GM18498 (cell line): ENCODE measurements around the gene PTPRA.
A peak's percentile ranks its signal among the peaks of the same experiment; 100 is the strongest.

Experiments used
- ATAC-seq: cut with Tn5 transposase; IDR thresholded peaks from one replicate; pipeline ENCODE4 v1.9.1; 2021; ENCODE audit warnings: mild to moderate bottlenecking, moderate library complexity; ENCODE audit not compliant: unreplicated experiment

PTPRA gene

GRCh38 chr20:2851086-2851485 lies 22.2 kb upstream of the PTPRA start:
- ATAC-seq = no peak

GRCh38 chr20:2858591-2858990 lies 14.7 kb upstream of the PTPRA start:
- no peak for ATAC-seq

- no peak for ATAC-seq
Measured at GRCh38 chr20:2859330-2860121, 13.8 kb upstream of the PTPRA start.

- ATAC-seq = no peak
Measured at GRCh38 chr20:2864626-2865025, 8.7 kb upstream of the PTPRA start.

- ATAC-seq = no peak
Measured at GRCh38 chr20:2865101-2865500, 8.2 kb upstream of the PTPRA start.

GRCh38 chr20:2865630-2866029 lies 7.7 kb upstream of the PTPRA start:
- no peak for ATAC-seq

- no peak for ATAC-seq
Measured at GRCh38 chr20:2866236-2866635, 7.0 kb upstream of the PTPRA start.

- ATAC-seq = no peak
Measured at GRCh38 chr20:2867081-2867864, 6.0 kb upstream of the PTPRA start.

- ATAC-seq = no peak
Measured at GRCh38 chr20:2869381-2869780, 3.9 kb upstream of the PTPRA start.

GRCh38 chr20:2871111-2871465 lies 2.2 kb upstream of the PTPRA start:
- no peak for ATAC-seq

GRCh38 chr20:2871661-2872458 lies 1.4 kb upstream of the PTPRA start:
- no peak for ATAC-seq

- peak; percentile 21 for ATAC-seq
Measured at GRCh38 chr20:2872459-2873009, 747 bp upstream of the PTPRA start.

GRCh38 chr20:2873747-2874041 lies 413 bp downstream of the PTPRA start:
- no peak for ATAC-seq

- no peak for ATAC-seq
Measured at GRCh38 chr20:2874456-2874855, 1.2 kb downstream of the PTPRA start.

- ATAC-seq = no peak
Measured at GRCh38 chr20:2875690-2876203, 2.5 kb downstream of the PTPRA start.

- ATAC-seq = no peak
Measured at GRCh38 chr20:2878515-2878914, 5.2 kb downstream of the PTPRA start.

- ATAC-seq = no peak
Measured at GRCh38 chr20:2879146-2879545, 5.9 kb downstream of the PTPRA start.

- no peak for ATAC-seq
Measured at GRCh38 chr20:2880650-2881049, 7.4 kb downstream of the PTPRA start.

- ATAC-seq = no peak
Measured at GRCh38 chr20:2883726-2884637, 10.7 kb downstream of the PTPRA start.

GRCh38 chr20:2887715-2888114 lies 14.4 kb downstream of the PTPRA start:
- ATAC-seq = no peak
